Effector CD4-positive, alpha-beta T cell (primary cell): ENCODE measurements around the gene AKT3.

Source experiments
- DNase-seq: peaks from one replicate; pipeline ENCODE4 v3.0.0-alpha.2; 2020

Gene AKT3

GRCh38 chr1:243482141-243483022 is 367.7 kb downstream of the AKT3 start:
- no peak for DNase-seq

- DNase-seq: no peak
Observed at GRCh38 chr1:243481101-243481500, 368.9 kb downstream of the AKT3 start.

- DNase-seq: no peak
Observed at GRCh38 chr1:243477731-243478290, 372.2 kb downstream of the AKT3 start.

- no peak for DNase-seq
Observed at GRCh38 chr1:243475966-243476365, 374.1 kb downstream of the AKT3 start.

GRCh38 chr1:243474906-243475305 is 375.1 kb downstream of the AKT3 start:
- DNase-seq: no peak

GRCh38 chr1:243474136-243474881 is 375.7 kb downstream of the AKT3 start:
- DNase-seq: no peak

GRCh38 chr1:243473227-243474135 is 376.6 kb downstream of the AKT3 start:
- no peak for DNase-seq

GRCh38 chr1:243471754-243472745 is 378.0 kb downstream of the AKT3 start:
- no peak for DNase-seq

GRCh38 chr1:243471026-243471685 is 378.9 kb downstream of the AKT3 start:
- DNase-seq: no peak

GRCh38 chr1:243470502-243470901 is 379.5 kb downstream of the AKT3 start:
- DNase-seq: no peak

- DNase-seq: no peak
Observed at GRCh38 chr1:243469497-243469896, 380.5 kb downstream of the AKT3 start.

- no peak for DNase-seq
Observed at GRCh38 chr1:243465738-243466137, 384.3 kb downstream of the AKT3 start.

- DNase-seq: no peak
Observed at GRCh38 chr1:243465081-243465480, 385.0 kb downstream of the AKT3 start.

GRCh38 chr1:243462929-243463697 is 386.9 kb downstream of the AKT3 start:
- DNase-seq: no peak

- no peak for DNase-seq
Observed at GRCh38 chr1:243461700-243462099, 388.3 kb downstream of the AKT3 start.

GRCh38 chr1:243459059-243459458 is 391.0 kb downstream of the AKT3 start:
- no peak for DNase-seq

- DNase-seq: no peak
Observed at GRCh38 chr1:243457363-243457982, 392.6 kb downstream of the AKT3 start.

GRCh38 chr1:243455760-243456651 is 394.0 kb downstream of the AKT3 start:
- DNase-seq: no peak
